Transverse colon (tissue), 4 donors: Measurements from ENCODE around the gene PCDHGA2.

ENCODE experiments used
- CTCF ChIP-seq, 5 experiments: fragments of 200-600 bp in 3 of 5; fragments of 450-650 bp in 2 of 5; sonication (generic) in 3 of 5; IDR thresholded peaks; 1 replicate in 2 of 5; 2 replicates in 3 of 5; pipeline ENCODE4 v1.5.1; 2016 to 2017; ENCODE audit warnings: antibody characterized with exemption in 5 of 5, inconsistent platforms in 3 of 5, mild to moderate bottlenecking in 2 of 5, moderate library complexity in 1 of 5
- EP300 ChIP-seq: sonication (generic); formaldehyde crosslinking; IDR thresholded peaks from one replicate; pipeline ENCODE4 v1.6.1; 2017; ENCODE audit warnings: antibody characterized with exemption, low read depth
- POLR2A ChIP-seq: fragments of 450-650 bp; IDR thresholded peaks from one replicate; pipeline ENCODE4 v1.6.1; 2016; ENCODE audit warnings: antibody characterized with exemption, mild to moderate bottlenecking, moderate library complexity
- POLR2AphosphoS5 ChIP-seq, 3 donors: sonication (generic); formaldehyde crosslinking; IDR thresholded peaks; one replicate each; pipeline ENCODE4 v1.6.1; 2016; ENCODE audit warnings: antibody characterized with exemption in 3 of 3

DNA sequence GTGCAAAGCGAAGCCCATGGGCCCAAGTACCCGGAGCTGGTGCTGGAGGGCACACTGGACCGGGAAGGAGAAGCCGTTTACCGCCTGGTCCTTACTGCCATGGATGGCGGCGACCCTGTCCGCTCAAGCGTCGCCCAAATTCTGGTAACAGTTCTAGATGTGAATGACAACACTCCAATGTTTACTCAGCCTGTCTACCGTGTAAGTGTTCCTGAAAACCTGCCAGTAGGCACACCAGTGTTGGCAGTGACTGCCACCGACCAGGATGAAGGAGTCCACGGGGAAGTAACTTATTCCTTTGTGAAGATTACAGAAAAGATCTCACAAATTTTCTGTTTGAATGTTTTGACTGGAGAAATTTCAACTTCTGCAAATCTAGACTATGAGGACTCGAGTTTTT, 36.1 kb downstream of the PCDHGA2 start:
- no peak for TF ChIP-seq POLR2AphosphoS5 (IDR thresholded peaks at IDR 0.05)
- no peak for TF ChIP-seq CTCF (IDR thresholded peaks at IDR 0.05)
- TF ChIP-seq EP300 = no peak
- no peak for TF ChIP-seq POLR2A
